HepG2 (cell line): ENCODE measurements around the gene ABCD1.

Experiments
- FOXK2 ChIP-seq: fragments of 450-650 bp; IDR thresholded peaks from 2 replicates; pipeline ENCODE4 v1.6.1; 2016
- MTA3 ChIP-seq: sonication (generic); formaldehyde crosslinking; IDR thresholded peaks from 2 replicates; pipeline ENCODE4 v1.4.0; 2020; ENCODE audit warnings: missing genetic modification reagents
- ZBTB8A ChIP-seq: sonication (generic); formaldehyde crosslinking; IDR thresholded peaks from 2 replicates; pipeline ENCODE4 v1.4.0; 2020; ENCODE audit warnings: mild to moderate bottlenecking, low read depth, missing genetic modification reagents, borderline replicate concordance

DNA sequence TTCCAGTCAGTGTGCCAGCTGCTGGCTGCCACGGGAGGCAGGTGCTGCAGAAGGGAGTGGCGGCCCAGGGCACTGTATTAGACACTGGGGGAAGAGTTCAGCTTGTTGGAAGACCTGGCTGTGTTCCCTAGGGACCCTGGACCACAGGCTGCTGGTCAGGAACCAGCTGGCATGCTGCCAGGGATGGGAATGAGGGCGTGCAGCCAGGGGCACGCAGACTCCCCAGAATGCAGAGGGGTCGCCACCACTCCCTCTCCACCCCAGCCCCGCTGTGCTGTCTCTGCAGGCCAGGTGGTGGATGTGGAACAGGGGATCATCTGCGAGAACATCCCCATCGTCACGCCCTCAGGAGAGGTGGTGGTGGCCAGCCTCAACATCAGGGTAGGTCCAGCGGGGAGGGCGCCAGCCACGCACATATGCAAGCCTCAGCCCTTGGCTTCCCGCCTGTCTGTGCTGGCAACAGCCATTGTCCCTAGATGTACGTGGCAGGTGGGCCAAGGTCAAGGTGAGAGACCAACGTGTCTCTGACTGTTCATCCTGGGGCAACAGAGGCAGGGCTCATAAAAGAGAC, 12.3 kb downstream of the ABCD1 start:
- TF ChIP-seq MTA3 (no peak), ZBTB8A (no peak), FOXK2 (no peak)
